Measurements from ENCODE around the gene XYLT1. TPM values are rescaled to one million over a fixed set of nuclear protein-coding genes. Genes with fewer than 3 reads are reported as not detected.
"Not testable (repeated sequence)": the region's sequence is repeated elsewhere in the genome, so short reads cannot be mapped to it uniquely, and the experiment has no call there.

XYLT1 gene
- total RNA-seq, 1 donor from 2014 or later, result 9.4 TPM

GRCh38 chr16:17312094-17312710 is 158.6 kb downstream of the XYLT1 start:
- H3K27me3 ChIP-seq (ENCODE audit: control insufficient read depth in 3 of 3, insufficient read depth in 3 of 3, low read length in 3 of 3), result no peaks in the 10 kb centered on the region
- no peak overlapping the region for H3K27ac ChIP-seq (ENCODE audit: low read depth, low read length)
- peaks cover 3 to 7% (median 6%) of the 10 kb centered on the region in 3 donors for H3K4me1 ChIP-seq (ENCODE audit: control insufficient read depth in 3 of 3, insufficient read depth in 3 of 3, low read length in 3 of 3)
- H3K9ac ChIP-seq (ENCODE audit: low read depth in 1 of 3, low read length in 3 of 3), result no peak overlapping the region
- no peak overlapping the region for H3K4me3 ChIP-seq (ENCODE audit: low read length in 3 of 3)
- no peaks in the 10 kb centered on the region for H3K9me3 ChIP-seq (ENCODE audit: control insufficient read depth in 3 of 3, low read length in 3 of 3)
- H3K36me3 ChIP-seq (ENCODE audit: control insufficient read depth in 3 of 3, insufficient read depth in 3 of 3, low read length in 3 of 3), result no peaks in the 10 kb centered on the region

DNA sequence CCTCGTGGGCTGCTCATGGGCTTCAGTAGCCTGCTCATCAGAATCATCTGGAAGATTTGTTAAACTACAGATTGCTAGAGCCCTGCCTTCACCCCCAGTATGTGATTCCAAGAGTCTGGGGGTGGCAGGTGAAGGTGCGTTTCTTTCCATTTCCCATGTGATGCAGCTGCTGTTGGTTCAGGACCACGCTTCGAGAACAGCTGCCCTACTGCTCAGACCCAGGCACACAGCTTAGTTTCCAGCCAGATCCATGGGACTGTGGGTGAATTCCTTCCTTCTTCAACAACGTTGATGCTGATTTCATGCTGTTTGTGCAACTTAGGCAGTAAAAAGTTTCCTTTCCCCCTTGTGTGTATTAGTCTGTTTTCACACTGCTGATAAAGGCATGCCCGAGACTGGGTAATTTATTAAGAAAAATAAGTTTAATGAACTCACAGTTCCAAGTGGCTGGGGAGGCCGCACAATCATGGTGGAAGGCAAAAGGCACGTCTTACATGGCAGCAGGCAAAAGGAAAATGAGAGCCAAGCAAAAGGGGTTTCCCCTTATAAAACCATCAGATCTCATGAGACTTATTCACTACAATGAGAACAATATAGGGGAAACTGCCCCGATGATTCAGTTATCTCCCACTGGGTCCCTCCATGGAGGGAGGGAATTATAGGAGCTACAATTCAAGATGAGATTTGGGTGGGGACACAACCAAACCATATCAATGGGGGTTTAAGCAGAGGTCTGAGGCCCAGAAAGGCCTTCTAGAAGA is 159.2 kb downstream of the XYLT1 start:
- H3K27me3 ChIP-seq (ENCODE audit: control insufficient read depth in 3 of 3, insufficient read depth in 3 of 3, low read length in 3 of 3), result no peaks in the 10 kb centered on the region
- no peak overlapping the region for H3K9ac ChIP-seq (ENCODE audit: low read depth in 1 of 3, low read length in 3 of 3)
- no peak overlapping the region for H3K27ac ChIP-seq (ENCODE audit: low read depth, low read length)
- H3K36me3 ChIP-seq (ENCODE audit: control insufficient read depth in 3 of 3, insufficient read depth in 3 of 3, low read length in 3 of 3), result no peaks in the 10 kb centered on the region
- H3K4me1 ChIP-seq (ENCODE audit: control insufficient read depth in 3 of 3, insufficient read depth in 3 of 3, low read length in 3 of 3), result peaks cover 3 to 7% (median 6%) of the 10 kb centered on the region in 3 donors
- no peak overlapping the region for H3K4me3 ChIP-seq (ENCODE audit: low read length in 3 of 3)
- H3K9me3 ChIP-seq (ENCODE audit: control insufficient read depth in 3 of 3, low read length in 3 of 3), result no peaks in the 10 kb centered on the region

DNA sequence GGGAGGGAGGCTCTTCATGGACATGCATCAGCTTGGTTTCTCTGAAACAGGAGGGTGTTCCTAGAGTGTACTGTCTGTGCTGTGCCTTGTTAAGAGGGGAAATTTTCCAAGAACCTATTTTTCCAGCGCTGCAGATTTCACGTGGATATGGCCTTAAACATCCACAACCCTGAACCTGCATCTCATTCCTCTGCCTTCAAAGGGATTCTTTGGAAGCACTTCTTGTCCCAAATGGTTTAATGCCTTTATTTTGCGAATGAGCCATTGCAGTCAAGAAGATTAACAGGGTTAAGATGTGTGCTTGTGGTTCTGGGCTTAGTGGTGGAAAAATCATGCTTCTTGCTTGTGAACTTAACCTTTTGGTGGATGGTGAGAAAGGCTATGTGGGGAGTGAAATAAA is 161.2 kb downstream of the XYLT1 start:
- no peak overlapping the region for H3K27ac ChIP-seq (ENCODE audit: low read depth, low read length)
- no peak overlapping the region for H3K9ac ChIP-seq (ENCODE audit: low read depth in 1 of 3, low read length in 3 of 3)
- H3K4me3 ChIP-seq (ENCODE audit: low read length in 3 of 3), result no peak overlapping the region

DNA sequence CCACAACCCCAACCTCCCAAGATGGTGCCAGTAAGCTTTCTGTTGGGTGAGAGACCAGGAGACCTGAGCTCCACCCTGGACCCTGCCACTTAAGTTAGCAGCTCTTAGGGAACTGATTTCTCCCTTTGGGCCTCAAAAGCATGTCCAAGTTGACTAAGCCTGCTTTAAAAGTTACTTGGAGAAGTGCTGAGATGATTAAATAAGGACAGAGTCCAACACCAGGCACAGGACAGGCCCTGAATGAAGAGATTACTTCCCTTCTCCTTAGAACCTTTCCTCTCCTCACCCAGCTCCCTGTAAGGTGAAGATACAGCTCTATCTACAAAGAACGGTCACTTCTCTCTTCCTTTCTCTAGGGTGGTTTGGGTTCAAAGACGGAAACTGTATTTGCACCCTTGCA is 162.6 kb downstream of the XYLT1 start:
- H3K27ac ChIP-seq (ENCODE audit: low read depth, low read length), result no peak overlapping the region
- H3K9ac ChIP-seq (ENCODE audit: low read depth in 1 of 3, low read length in 3 of 3), result no peak overlapping the region
- peaks cover 8 to 20% (median 17%) of the 10 kb centered on the region in 3 donors for H3K4me1 ChIP-seq (ENCODE audit: control insufficient read depth in 3 of 3, insufficient read depth in 3 of 3, low read length in 3 of 3)
- no peaks in the 10 kb centered on the region for H3K27me3 ChIP-seq (ENCODE audit: control insufficient read depth in 3 of 3, insufficient read depth in 3 of 3, low read length in 3 of 3)
- H3K4me3 ChIP-seq (ENCODE audit: low read length in 3 of 3), result no peak overlapping the region
- H3K9me3 ChIP-seq (ENCODE audit: control insufficient read depth in 3 of 3, low read length in 3 of 3), result no peaks in the 10 kb centered on the region
- H3K36me3 ChIP-seq (ENCODE audit: control insufficient read depth in 3 of 3, insufficient read depth in 3 of 3, low read length in 3 of 3), result no peaks in the 10 kb centered on the region

More for the DNA sequence above, 161.2 kb downstream of the XYLT1 start:
- H3K36me3 ChIP-seq (ENCODE audit: control insufficient read depth in 3 of 3, insufficient read depth in 3 of 3, low read length in 3 of 3), result no peaks in the 10 kb centered on the region
- no peaks in the 10 kb centered on the region for H3K27me3 ChIP-seq (ENCODE audit: control insufficient read depth in 3 of 3, insufficient read depth in 3 of 3, low read length in 3 of 3)
- H3K9me3 ChIP-seq (ENCODE audit: control insufficient read depth in 3 of 3, low read length in 3 of 3), result no peaks in the 10 kb centered on the region
- peaks cover 8 to 12% (median 12%) of the 10 kb centered on the region in 3 donors for H3K4me1 ChIP-seq (ENCODE audit: control insufficient read depth in 3 of 3, insufficient read depth in 3 of 3, low read length in 3 of 3)

DNA sequence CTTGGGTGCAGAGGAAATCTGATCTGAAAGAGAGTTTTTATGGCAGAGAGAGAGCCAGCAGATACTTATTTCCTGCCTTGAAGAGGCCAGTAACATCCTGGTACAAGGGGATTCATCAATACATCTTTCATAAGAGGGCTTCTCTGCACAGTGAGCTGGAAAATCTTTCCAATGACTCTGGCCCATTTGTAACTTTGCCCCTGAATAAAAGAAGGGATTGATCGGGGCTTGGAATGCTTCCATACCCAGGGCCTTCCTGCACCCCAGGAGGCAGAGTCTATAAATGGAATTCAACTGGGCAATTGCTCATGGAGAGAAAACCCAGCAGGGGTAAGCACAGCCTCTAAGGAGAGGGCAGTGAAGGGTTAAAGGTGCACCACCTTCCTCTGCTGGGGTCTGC is 163.3 kb downstream of the XYLT1 start:
- no peaks in the 10 kb centered on the region for H3K9me3 ChIP-seq (ENCODE audit: control insufficient read depth in 3 of 3, low read length in 3 of 3)
- H3K9ac ChIP-seq (ENCODE audit: low read depth in 1 of 3, low read length in 3 of 3), result no peak overlapping the region
- no peaks in the 10 kb centered on the region for H3K27me3 ChIP-seq (ENCODE audit: control insufficient read depth in 3 of 3, insufficient read depth in 3 of 3, low read length in 3 of 3)
- no peaks in the 10 kb centered on the region for H3K36me3 ChIP-seq (ENCODE audit: control insufficient read depth in 3 of 3, insufficient read depth in 3 of 3, low read length in 3 of 3)
- no peak overlapping the region for H3K27ac ChIP-seq (ENCODE audit: low read depth, low read length)
- no peak overlapping the region for H3K4me3 ChIP-seq (ENCODE audit: low read length in 3 of 3)
- H3K4me1 ChIP-seq (ENCODE audit: control insufficient read depth in 3 of 3, insufficient read depth in 3 of 3, low read length in 3 of 3), result peaks cover 5 to 23% (median 14%) of the 10 kb centered on the region in 3 donors

- H3K4me1 ChIP-seq (ENCODE audit: control insufficient read depth in 3 of 3, insufficient read depth in 3 of 3, low read length in 3 of 3), result peaks cover 7 to 30% (median 14%) of the 10 kb centered on the region in 3 donors
- H3K9me3 ChIP-seq (ENCODE audit: control insufficient read depth in 3 of 3, low read length in 3 of 3), result no peaks in the 10 kb centered on the region
- no peak overlapping the region for H3K4me3 ChIP-seq (ENCODE audit: low read length in 3 of 3)
- H3K27ac ChIP-seq (ENCODE audit: low read depth, low read length), result no peak overlapping the region
- no peak overlapping the region for H3K9ac ChIP-seq (ENCODE audit: low read depth in 1 of 3, low read length in 3 of 3)
- H3K36me3 ChIP-seq (ENCODE audit: control insufficient read depth in 3 of 3, insufficient read depth in 3 of 3, low read length in 3 of 3), result no peaks in the 10 kb centered on the region
- no peaks in the 10 kb centered on the region for H3K27me3 ChIP-seq (ENCODE audit: control insufficient read depth in 3 of 3, insufficient read depth in 3 of 3, low read length in 3 of 3)
These were observed 164.0 kb downstream of the XYLT1 start for GRCh38 chr16:17306745-17307144.

DNA sequence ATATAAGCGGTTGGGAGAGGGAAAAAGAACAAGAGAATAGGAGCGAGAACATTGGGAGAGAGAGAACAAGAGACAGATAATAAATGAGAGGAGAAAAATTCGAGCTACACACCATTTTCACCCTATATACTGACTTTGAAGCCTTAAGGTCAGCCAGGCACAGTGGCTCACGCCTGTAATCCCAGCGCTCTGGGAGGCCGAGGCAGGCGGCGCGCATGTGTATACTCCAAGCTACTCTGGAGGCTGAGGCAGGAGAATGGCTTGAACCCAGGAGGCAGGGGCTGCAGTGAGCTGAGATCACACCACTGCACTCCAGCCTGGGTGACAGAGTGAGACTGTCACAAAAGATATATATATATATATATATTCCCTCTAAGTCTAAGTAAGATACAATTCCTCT is 164.5 kb downstream of the XYLT1 start:
- not testable (repeated sequence) for H3K4me3 ChIP-seq (ENCODE audit: low read length in 3 of 3); H3K9me3 ChIP-seq (ENCODE audit: control insufficient read depth in 3 of 3, low read length in 3 of 3); H3K27ac ChIP-seq (ENCODE audit: low read depth, low read length); H3K9ac ChIP-seq (ENCODE audit: low read depth in 1 of 3, low read length in 3 of 3); H3K27me3 ChIP-seq (ENCODE audit: control insufficient read depth in 3 of 3, insufficient read depth in 3 of 3, low read length in 3 of 3); H3K36me3 ChIP-seq (ENCODE audit: control insufficient read depth in 3 of 3, insufficient read depth in 3 of 3, low read length in 3 of 3)
- H3K4me1 ChIP-seq (ENCODE audit: control insufficient read depth in 3 of 3, insufficient read depth in 3 of 3, low read length in 3 of 3), result peaks cover 13 to 33% (median 14%) of the 10 kb centered on the region in 3 donors

- Histone ChIP-seq H3K27me3 (ENCODE audit: control insufficient read depth in 3 of 3, insufficient read depth in 3 of 3, low read length in 3 of 3) (no peaks in the 10 kb centered on the region), H3K9me3 (ENCODE audit: control insufficient read depth in 3 of 3, low read length in 3 of 3) (no peaks in the 10 kb centered on the region), H3K27ac (ENCODE audit: low read depth, low read length) (no peak overlapping the region), H3K4me1 (ENCODE audit: control insufficient read depth in 3 of 3, insufficient read depth in 3 of 3, low read length in 3 of 3) (peaks cover 13 to 36% (median 16%) of the 10 kb centered on the region in 3 donors), H3K4me3 (ENCODE audit: low read length in 3 of 3) (no peak overlapping the region), H3K9ac (ENCODE audit: low read depth in 1 of 3, low read length in 3 of 3) (no peak overlapping the region), H3K36me3 (ENCODE audit: control insufficient read depth in 3 of 3, insufficient read depth in 3 of 3, low read length in 3 of 3) (no peaks in the 10 kb centered on the region)
These were observed 165.1 kb downstream of the XYLT1 start for GRCh38 chr16:17305694-17306093.

DNA sequence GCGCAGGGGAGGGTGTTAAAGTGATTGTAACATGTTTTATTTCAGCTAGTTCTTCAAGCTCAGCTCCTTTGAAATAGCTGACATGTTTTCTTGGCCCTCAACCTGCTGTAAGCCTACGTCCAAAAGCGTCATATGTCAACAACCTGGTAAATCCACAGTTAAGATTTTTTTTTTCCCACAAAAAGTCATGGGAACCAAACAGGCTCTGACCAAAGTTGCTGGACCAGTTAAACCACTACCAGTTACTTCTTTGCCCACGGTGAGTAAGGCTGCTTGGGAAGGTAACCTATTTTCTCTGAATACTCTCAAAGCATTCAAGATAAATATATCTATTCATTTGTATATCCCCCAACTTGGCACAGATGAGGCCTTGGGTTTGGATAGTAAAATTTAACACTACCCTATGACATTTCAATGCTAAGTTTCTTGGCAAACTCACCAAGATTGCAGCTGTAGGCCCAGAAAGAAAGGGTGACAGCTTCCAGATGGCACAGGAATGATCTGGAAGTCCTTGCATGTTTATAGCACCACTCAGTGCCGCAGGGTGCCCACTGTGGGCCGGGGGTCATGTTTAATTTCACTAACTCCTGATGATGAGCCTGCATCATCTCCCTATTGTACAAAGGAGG is 166.2 kb downstream of the XYLT1 start:
- Histone ChIP-seq H3K4me1 (ENCODE audit: control insufficient read depth in 3 of 3, insufficient read depth in 3 of 3, low read length in 3 of 3) (peaks cover 15 to 47% (median 27%) of the 10 kb centered on the region in 3 donors), H3K27me3 (ENCODE audit: control insufficient read depth in 3 of 3, insufficient read depth in 3 of 3, low read length in 3 of 3) (no peaks in the 10 kb centered on the region), H3K36me3 (ENCODE audit: control insufficient read depth in 3 of 3, insufficient read depth in 3 of 3, low read length in 3 of 3) (no peaks in the 10 kb centered on the region), H3K27ac (ENCODE audit: low read depth, low read length) (no peak overlapping the region), H3K9me3 (ENCODE audit: control insufficient read depth in 3 of 3, low read length in 3 of 3) (no peaks in the 10 kb centered on the region), H3K9ac (ENCODE audit: low read depth in 1 of 3, low read length in 3 of 3) (no peak overlapping the region), H3K4me3 (ENCODE audit: low read length in 3 of 3) (no peak overlapping the region)

DNA sequence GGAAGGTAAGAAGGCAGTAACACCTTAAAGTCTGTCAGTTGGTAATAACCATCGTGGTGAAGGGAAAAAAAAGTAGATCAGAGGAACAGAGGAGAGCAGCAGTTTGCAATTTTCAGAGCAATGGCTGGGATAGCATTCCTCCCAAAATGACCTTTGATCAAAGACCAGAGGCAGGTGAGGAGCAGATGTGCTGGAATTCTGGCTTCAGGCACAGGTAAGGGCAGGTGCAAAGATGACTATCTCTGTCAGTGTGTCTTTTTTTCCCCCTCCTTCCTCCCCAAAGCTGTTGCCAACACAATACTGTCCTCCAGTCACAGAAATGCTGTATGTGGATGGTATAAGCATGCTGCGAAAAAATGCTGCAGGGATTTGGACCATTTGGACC is 166.7 kb downstream of the XYLT1 start:
- H3K27ac ChIP-seq (ENCODE audit: low read depth, low read length), result no peak overlapping the region
- no peak overlapping the region for H3K4me3 ChIP-seq (ENCODE audit: low read length in 3 of 3)
- no peaks in the 10 kb centered on the region for H3K9me3 ChIP-seq (ENCODE audit: control insufficient read depth in 3 of 3, low read length in 3 of 3)
- H3K27me3 ChIP-seq (ENCODE audit: control insufficient read depth in 3 of 3, insufficient read depth in 3 of 3, low read length in 3 of 3), result no peaks in the 10 kb centered on the region
- H3K4me1 ChIP-seq (ENCODE audit: control insufficient read depth in 3 of 3, insufficient read depth in 3 of 3, low read length in 3 of 3), result peaks cover 17 to 52% (median 29%) of the 10 kb centered on the region in 3 donors
- H3K36me3 ChIP-seq (ENCODE audit: control insufficient read depth in 3 of 3, insufficient read depth in 3 of 3, low read length in 3 of 3), result no peaks in the 10 kb centered on the region
- H3K9ac ChIP-seq (ENCODE audit: low read depth in 1 of 3, low read length in 3 of 3), result no peak overlapping the region
